ENCODE measurements around the gene MVB12B.

DNA sequence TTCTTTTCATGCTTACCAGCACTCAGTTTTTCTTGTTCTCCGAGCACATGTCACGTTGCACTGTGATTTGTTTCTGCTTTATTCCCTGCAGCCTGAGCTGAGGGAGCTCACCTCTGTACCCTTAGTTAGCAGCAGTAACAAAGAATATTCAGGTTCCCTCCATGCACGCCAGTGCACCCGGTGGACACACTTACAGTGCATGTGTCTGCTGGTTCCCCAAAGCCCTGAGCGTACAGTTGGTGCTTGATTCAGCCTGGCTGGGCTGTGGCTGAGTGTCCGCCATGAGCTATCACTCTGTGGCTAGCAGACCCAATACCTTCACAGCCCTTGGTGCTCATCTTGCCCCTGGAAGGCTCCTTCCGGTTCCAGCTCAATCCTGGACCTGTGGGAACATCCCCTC is 93.5 kb downstream of the MVB12B start:
- TF ChIP-seq CTCF (IDR thresholded peaks at IDR 0.05 in 2 of 3, conservative IDR thresholded peaks at IDR 0.05 in 1 of 3; ENCODE audit: borderline replicate concordance in 1 of 3, insufficient read depth in 1 of 3, low read depth in 2 of 3, low read length in 2 of 3) (no peak), SIN3A (IDR thresholded peaks at IDR 0.05; ENCODE audit: low read depth) (no peak)

Data from HCT116 (cell line).